Sigmoid colon (tissue), 7 donors: ENCODE results near the gene RPS2. TPM values are rescaled to one million over a fixed set of nuclear protein-coding genes. Genes with fewer than 3 reads are reported as not detected.

Experiments used
- DNase-seq: peaks from one replicate; pipeline ENCODE4 v3.0.0-alpha.2; 2019
- H3K27ac ChIP-seq, 4 donors: fragments of 200-600 bp; sonication (generic); one replicate each; pipeline ENCODE4 v1.5.1; 2016 to 2019; ENCODE audit warnings: mild to moderate bottlenecking in 1 of 4
- H3K27me3 ChIP-seq, 3 donors: fragments of 200-600 bp; sonication (generic); one replicate each; pipeline ENCODE4 v1.5.1; 2019; ENCODE audit warnings: mild to moderate bottlenecking in 1 of 3
- H3K36me3 ChIP-seq, 4 donors: fragments of 200-600 bp; sonication (generic); one replicate each; pipeline ENCODE4 v1.5.1; 2016 to 2019
- H3K4me1 ChIP-seq, 4 donors: fragments of 200-600 bp; sonication (generic); one replicate each; pipeline ENCODE4 v1.5.1; 2017 to 2019
- H3K4me3 ChIP-seq, 4 donors: fragments of 200-600 bp; sonication (generic); one replicate each; pipeline ENCODE4 v1.5.1; 2017 to 2019; ENCODE audit warnings: mild to moderate bottlenecking in 2 of 4, moderate library complexity in 1 of 4
- H3K9me3 ChIP-seq, 4 donors: fragments of 200-600 bp in 3 of 4; sonication (generic) in 3 of 4; one replicate each; pipeline versions ENCODE4 v1.5.1 to v1.6.1; 2013 to 2019
- EP300 ChIP-seq, 4 donors: sonication (generic); formaldehyde crosslinking; IDR thresholded peaks; one replicate each; pipeline ENCODE4 v1.6.1; 2017; ENCODE audit warnings: antibody characterized with exemption in 4 of 4
- POLR2A ChIP-seq, 2 donors: fragments of 450-650 bp; IDR thresholded peaks; one replicate each; pipeline ENCODE4 v1.6.1; 2016; ENCODE audit warnings: antibody characterized with exemption in 2 of 2, mild to moderate bottlenecking in 2 of 2, moderate library complexity in 2 of 2
- POLR2AphosphoS5 ChIP-seq, 4 donors: sonication (generic); formaldehyde crosslinking; IDR thresholded peaks; one replicate each; pipeline ENCODE4 v1.6.1; 2017; ENCODE audit warnings: antibody characterized with exemption in 4 of 4
- WGBS, 2 donors: extraction: QIAGEN DNeasy Blood & Tissue Kit; methylation state at CpG; one replicate each; pipeline ENCODE4 v1.1.7; 2013; 5-methylcytosine and 5-hydroxymethylcytosine counted together
- intact Hi-C: fragments of 100-400 bp; cut with DNase I; formaldehyde crosslinking; loops from one replicate; pipeline ENCODE4 v1.15.1; 2023
- polyA plus RNA-seq, 3 donors: library from polyadenylated mRNA; stranded (reverse); fragments of 200-250 nt; gene quantifications; one replicate each; pipeline ENCODE4 v1.2.3, GENCODE V29; 2013
- total RNA-seq, 4 donors: library from RNA; depleted of rRNA; stranded (reverse); fragments of >200 nt; gene quantifications; one replicate each; pipeline ENCODE4 v1.1.0, GENCODE V29; 2016
- TF ChIP-seq, protein P1 (sequence below), 4 experiments: fragments of 450-650 bp in 3 of 4; fragments of 200-600 bp in 1 of 4; IDR thresholded peaks; one replicate each; pipeline ENCODE4 v1.5.1; 2016 to 2019; ENCODE audit warnings: antibody characterized with exemption in 4 of 4, mild to moderate bottlenecking in 3 of 4, moderate library complexity in 2 of 4
- donor health status: healthy with polysubstance abuse.
- donor health status: Bipolar disorder and iron deficiency.
- donor health status: healthy.

The RPS2 gene
- total and polyA plus RNA-seq, 7 donors = 1,478 to 3,277 (median 1,717) TPM

- no peak for DNase-seq
- WGBS, 2 donors = 48 to 82% methylated on average over 14 of the region's 14 CpGs
- Histone ChIP-seq H3K4me3 (peak overlapping the region in 1 of 4 donors; percentile 94), H3K27me3 (peaks cover 28 to 49% (median 39%) of the 10 kb centered on the region in 3 donors), H3K36me3 (peaks cover 6 to 17% (median 10%) of the 10 kb centered on the region in 4 donors), H3K27ac (no peak overlapping the region), H3K9me3 (no peaks in the 10 kb centered on the region), H3K4me1 (peaks cover 0 to 38% (median 27%) of the 10 kb centered on the region in 4 donors)
- intact Hi-C loops = no loop called here
- TF ChIP-seq EP300 (IDR thresholded peaks at IDR 0.05) (no peak), POLR2AphosphoS5 (IDR thresholded peaks at IDR 0.05) (no peak), POLR2A (IDR thresholded peaks at IDR 0.05) (peak in 1 of 2 donors; percentile 41)
Observed at GRCh38 chr16:1985466-1986150, 21.0 kb upstream of the RPS2 start.

- Histone ChIP-seq H3K4me3 (peak overlapping the region; percentile 49 to 95 (median 80)), H3K36me3 (peaks cover 6 to 17% (median 10%) of the 10 kb centered on the region in 4 donors), H3K27ac (peak overlapping the region; percentile 76 to 83 (median 81)), H3K27me3 (peaks cover 28 to 50% (median 40%) of the 10 kb centered on the region in 3 donors), H3K9me3 (no peaks in the 10 kb centered on the region), H3K4me1 (peaks cover 0 to 31% (median 20%) of the 10 kb centered on the region in 4 donors)
- TF ChIP-seq POLR2A (IDR thresholded peaks at IDR 0.05) (no peak), POLR2AphosphoS5 (IDR thresholded peaks at IDR 0.05) (no peak), EP300 (IDR thresholded peaks at IDR 0.05) (no peak)
- TF ChIP-seq, protein P1, sequence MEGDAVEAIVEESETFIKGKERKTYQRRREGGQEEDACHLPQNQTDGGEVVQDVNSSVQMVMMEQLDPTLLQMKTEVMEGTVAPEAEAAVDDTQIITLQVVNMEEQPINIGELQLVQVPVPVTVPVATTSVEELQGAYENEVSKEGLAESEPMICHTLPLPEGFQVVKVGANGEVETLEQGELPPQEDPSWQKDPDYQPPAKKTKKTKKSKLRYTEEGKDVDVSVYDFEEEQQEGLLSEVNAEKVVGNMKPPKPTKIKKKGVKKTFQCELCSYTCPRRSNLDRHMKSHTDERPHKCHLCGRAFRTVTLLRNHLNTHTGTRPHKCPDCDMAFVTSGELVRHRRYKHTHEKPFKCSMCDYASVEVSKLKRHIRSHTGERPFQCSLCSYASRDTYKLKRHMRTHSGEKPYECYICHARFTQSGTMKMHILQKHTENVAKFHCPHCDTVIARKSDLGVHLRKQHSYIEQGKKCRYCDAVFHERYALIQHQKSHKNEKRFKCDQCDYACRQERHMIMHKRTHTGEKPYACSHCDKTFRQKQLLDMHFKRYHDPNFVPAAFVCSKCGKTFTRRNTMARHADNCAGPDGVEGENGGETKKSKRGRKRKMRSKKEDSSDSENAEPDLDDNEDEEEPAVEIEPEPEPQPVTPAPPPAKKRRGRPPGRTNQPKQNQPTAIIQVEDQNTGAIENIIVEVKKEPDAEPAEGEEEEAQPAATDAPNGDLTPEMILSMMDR (IDR thresholded peaks at IDR 0.05) = no peak
- no peak for DNase-seq
- WGBS, 2 donors = 4 to 12% methylated on average over 58 of the region's 58 CpGs
- intact Hi-C loops = no loop called here
Observed at GRCh38 chr16:1984347-1985225, 20.0 kb upstream of the RPS2 start.

DNA sequence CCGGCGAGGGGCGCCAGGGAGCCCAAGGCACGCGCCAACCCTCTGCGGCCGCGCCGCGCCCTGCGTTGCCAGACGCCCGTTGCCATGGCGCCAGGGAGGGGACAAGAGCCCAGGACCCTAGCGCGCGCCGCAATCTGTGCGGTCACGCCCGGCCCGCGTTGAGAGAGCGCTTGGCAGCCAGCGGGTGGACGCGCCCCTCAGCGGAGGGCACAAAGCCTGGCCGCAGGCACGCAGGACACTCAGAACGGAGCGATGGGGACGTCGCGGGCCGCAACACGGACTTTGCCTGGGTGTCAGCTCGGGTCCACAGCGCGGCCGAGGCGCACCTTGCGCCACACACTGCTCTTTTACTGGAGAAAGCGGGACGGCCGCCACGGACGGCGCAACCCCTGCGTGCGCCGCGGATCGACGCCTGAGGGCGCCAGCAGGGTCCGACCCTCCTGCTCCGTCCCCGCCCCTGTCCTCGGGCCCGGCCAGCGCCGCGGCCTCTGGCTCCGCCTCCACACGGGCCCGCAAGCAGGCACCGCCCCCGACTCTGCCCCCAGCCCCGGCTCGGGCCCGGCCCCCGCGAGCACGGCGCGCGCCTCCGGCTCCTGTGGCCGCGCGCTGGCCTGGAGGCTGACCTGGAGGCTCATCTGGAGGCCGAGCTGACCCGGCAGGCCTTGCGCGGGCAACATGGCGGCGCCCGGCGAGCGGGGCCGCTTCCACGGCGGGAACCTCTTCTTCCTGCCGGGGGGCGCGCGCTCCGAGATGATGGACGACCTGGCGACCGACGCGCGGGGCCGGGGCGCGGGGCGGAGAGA, 19.1 kb upstream of the RPS2 start, which contains the start of gene GFER:
TSS of gene GFER (plus strand) at position 650 of the 803 bp plus-strand sequence. CDS start at position 676, 26 bp downstream.
- Histone ChIP-seq H3K36me3 (peaks cover 6 to 20% (median 10%) of the 10 kb centered on the region in 4 donors), H3K27ac (peak within 1 kb of the TSS; percentile 76 to 83 (median 81)), H3K4me3 (peak within 1 kb of the TSS; percentile 49 to 95 (median 80)), H3K9me3 (no peaks in the 10 kb centered on the region), H3K4me1 (peaks cover 0 to 31% (median 26%) of the 10 kb centered on the region in 4 donors), H3K27me3 (peaks cover 30 to 50% (median 40%) of the 10 kb centered on the region in 3 donors)
- DNase-seq = peak; percentile 94
- 0% methylated on average over 109 of the region's 109 CpGs for WGBS, 2 donors
- TF ChIP-seq POLR2AphosphoS5 (IDR thresholded peaks at IDR 0.05) (peak in 3 of 4 donors; percentile 29 to 51 (median 34)), POLR2A (IDR thresholded peaks at IDR 0.05) (no peak)
- TF ChIP-seq, protein P1 (IDR thresholded peaks at IDR 0.05) = no peak
- intact Hi-C loops = no loop called here

DNA sequence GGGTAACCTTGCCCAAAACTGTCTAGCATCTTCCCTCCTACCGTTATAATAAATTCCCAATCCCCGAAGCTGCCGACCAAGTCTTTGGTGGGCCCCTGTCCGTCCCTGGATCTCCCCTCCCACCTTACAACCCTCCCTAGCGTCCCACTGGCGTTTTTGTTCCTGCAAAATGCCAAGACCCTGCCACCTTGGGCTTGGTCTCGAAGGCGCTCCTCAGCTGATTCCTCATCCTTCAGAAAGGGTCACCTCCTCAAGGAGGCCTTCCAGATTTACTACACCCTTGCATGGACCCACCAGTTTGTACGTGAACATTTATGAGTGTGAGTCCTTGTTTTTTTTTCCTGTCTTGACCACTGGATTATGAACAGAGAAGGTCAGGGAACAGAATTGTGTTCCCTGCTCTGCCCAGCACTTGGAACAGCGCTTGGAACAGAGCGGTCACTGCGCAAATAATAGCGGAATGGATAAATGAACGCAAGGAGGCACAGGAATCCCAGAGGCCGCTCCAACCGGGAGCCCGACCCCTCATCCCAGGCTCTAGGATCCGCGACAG, 18.4 kb upstream of the RPS2 start:
- TF ChIP-seq EP300 (IDR thresholded peaks at IDR 0.05) = no peak
- Histone ChIP-seq H3K36me3 (peaks cover 13 to 27% (median 15%) of the 10 kb centered on the region in 4 donors), H3K27ac (peak overlapping the region; percentile 76 to 83 (median 81)), H3K9me3 (no peaks in the 10 kb centered on the region), H3K4me1 (peaks cover 0 to 31% (median 26%) of the 10 kb centered on the region in 4 donors), H3K4me3 (peak overlapping the region; percentile 49 to 95 (median 80)), H3K27me3 (peaks cover 35 to 52% (median 45%) of the 10 kb centered on the region in 3 donors)
- 32 to 40% methylated on average over 19 of the region's 19 CpGs for WGBS, 2 donors
- intact Hi-C loops = no loop called here
- no peak for DNase-seq

DNA sequence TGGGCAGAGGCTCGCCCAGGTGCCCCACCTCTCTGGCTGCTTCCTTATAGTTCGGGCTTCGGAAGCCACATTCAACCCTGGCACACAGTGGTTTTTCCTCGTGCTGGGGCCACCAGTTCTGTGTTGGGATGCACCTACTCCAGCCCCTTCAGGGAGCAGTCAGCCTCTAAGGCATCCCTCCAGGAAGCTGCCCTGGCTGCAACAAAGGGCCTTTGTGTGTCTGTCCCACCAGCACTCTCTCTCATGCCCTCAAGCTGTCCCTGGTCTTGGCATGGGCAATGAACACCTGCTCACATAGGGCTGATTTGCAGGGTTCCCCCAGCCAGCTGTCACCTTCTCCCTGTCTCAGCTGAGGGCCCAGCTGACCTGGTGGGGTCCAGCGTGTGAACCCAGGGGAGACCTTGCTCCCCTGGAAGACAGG, 17.4 kb upstream of the RPS2 start:
- no peak for DNase-seq
- peaks cover 35 to 62% (median 56%) of the 10 kb centered on the region in 3 donors for H3K27me3 ChIP-seq
- H3K27ac ChIP-seq = no peak overlapping the region
- intact Hi-C loops = no loop called here
- H3K9me3 ChIP-seq = no peaks in the 10 kb centered on the region
- TF ChIP-seq POLR2AphosphoS5 (IDR thresholded peaks at IDR 0.05) (no peak), POLR2A (IDR thresholded peaks at IDR 0.05) (no peak), EP300 (IDR thresholded peaks at IDR 0.05) (no peak)
- TF ChIP-seq, protein P1 (IDR thresholded peaks at IDR 0.05) = no peak
- WGBS, 2 donors = 14 to 50% methylated on average over 5 of the region's 5 CpGs
- peaks cover 0 to 31% (median 26%) of the 10 kb centered on the region in 4 donors for H3K4me1 ChIP-seq
- H3K4me3 ChIP-seq = no peak overlapping the region
- H3K36me3 ChIP-seq = peaks cover 23 to 38% (median 26%) of the 10 kb centered on the region in 4 donors
